ENCODE results near the gene NMNAT3.

NMNAT3 gene

GRCh38 chr3:139677388-139678155 lies at the start of gene NMNAT3:
Gene NMNAT3, minus strand, starts transcription at chr3:139677972. Its CDS starts 50,248 bp downstream, at chr3:139627724.
- peak; percentile 82 for DNase-seq

- DNase-seq: no peak
Measured at GRCh38 chr3:139721370-139721769, 43.6 kb upstream of the NMNAT3 start.

- DNase-seq: no peak
Measured at GRCh38 chr3:139718415-139718814, 40.6 kb upstream of the NMNAT3 start.

- DNase-seq: no peak
Measured at GRCh38 chr3:139716908-139717485, 39.2 kb upstream of the NMNAT3 start.

GRCh38 chr3:139715743-139716360 lies 38.1 kb upstream of the NMNAT3 start:
- DNase-seq: no peak

GRCh38 chr3:139715166-139715565 lies 37.4 kb upstream of the NMNAT3 start:
- no peak for DNase-seq

GRCh38 chr3:139710212-139710611 lies 32.4 kb upstream of the NMNAT3 start:
- no peak for DNase-seq

- no peak for DNase-seq
Measured at GRCh38 chr3:139705631-139706030, 27.9 kb upstream of the NMNAT3 start.

GRCh38 chr3:139696314-139696604 lies 18.5 kb upstream of the NMNAT3 start:
- DNase-seq: no peak

GRCh38 chr3:139695426-139696313 lies 17.9 kb upstream of the NMNAT3 start:
- no peak for DNase-seq

- no peak for DNase-seq
Measured at GRCh38 chr3:139695007-139695406, 17.2 kb upstream of the NMNAT3 start.

GRCh38 chr3:139694542-139694941 lies 16.8 kb upstream of the NMNAT3 start:
- DNase-seq: no peak

- no peak for DNase-seq
Measured at GRCh38 chr3:139691619-139692018, 13.8 kb upstream of the NMNAT3 start.

- no peak for DNase-seq
Measured at GRCh38 chr3:139689708-139690228, 12.0 kb upstream of the NMNAT3 start.

- DNase-seq: no peak
Measured at GRCh38 chr3:139689122-139689521, 11.3 kb upstream of the NMNAT3 start.

- DNase-seq: no peak
Measured at GRCh38 chr3:139687431-139687830, 9.7 kb upstream of the NMNAT3 start.

GRCh38 chr3:139686624-139687023 lies 8.9 kb upstream of the NMNAT3 start:
- no peak for DNase-seq

- no peak for DNase-seq
Measured at GRCh38 chr3:139686206-139686605, 8.4 kb upstream of the NMNAT3 start.

GRCh38 chr3:139679220-139679775 lies 1.5 kb upstream of the NMNAT3 start:
- DNase-seq: no peak

GRCh38 chr3:139676632-139677387 lies 962 bp downstream of the NMNAT3 start:
- no peak for DNase-seq

- no peak for DNase-seq
Measured at GRCh38 chr3:139676108-139676507, 1.7 kb downstream of the NMNAT3 start.

GRCh38 chr3:139675327-139675726 lies 2.4 kb downstream of the NMNAT3 start:
- DNase-seq: no peak

All from activated CD8-positive, alpha-beta memory T cell treated with anti-CD3 and anti-CD28 coated beads, Interleukin-2, amount 50 U/mL, for 4 hours (primary cell).